Hepatocyte (in vitro differentiated cells): Measurements from ENCODE around the gene TSEN2. TPM values are rescaled to one million over a fixed set of nuclear protein-coding genes. Genes with fewer than 3 reads are reported as not detected.
A peak's percentile ranks its signal among the peaks of the same experiment; 100 is the strongest.

ENCODE experiments used
- DNase-seq: peaks from one replicate; pipeline ENCODE4 v3.0.0-alpha.2; 2016; ENCODE audit warnings: low spot score
- H2AFZ ChIP-seq: fragments of 200-600 bp; sonication (generic); 2 replicates; pipeline ENCODE4 v1.6.0; 2016; ENCODE audit warnings: antibody characterized with exemption, mild to moderate bottlenecking
- H3K27ac ChIP-seq: fragments of 200-600 bp; sonication (generic); 2 replicates; pipeline ENCODE4 v1.5.1; 2016; ENCODE audit warnings: mild to moderate bottlenecking
- H3K27me3 ChIP-seq: fragments of 200-600 bp; sonication (generic); 2 replicates; pipeline ENCODE4 v1.6.1; 2016
- H3K36me3 ChIP-seq: fragments of 200-600 bp; sonication (generic); replicated peaks from 2 replicates; pipeline ENCODE4 v1.5.1; 2016; ENCODE audit warnings: low read depth; ENCODE audit not compliant: insufficient read depth
- H3K4me1 ChIP-seq: fragments of 200-600 bp; sonication (generic); 2 replicates; pipeline ENCODE4 v1.5.1; 2016; ENCODE audit warnings: mild to moderate bottlenecking, moderate library complexity; ENCODE audit not compliant: insufficient read depth
- H3K4me2 ChIP-seq: fragments of 200-600 bp; sonication (generic); 2 replicates; pipeline ENCODE4 v1.6.0; 2016
- H3K4me3 ChIP-seq: fragments of 200-600 bp; sonication (generic); 2 replicates; pipeline ENCODE4 v1.5.1; 2016; ENCODE audit warnings: mild to moderate bottlenecking
- H3K79me2 ChIP-seq: fragments of 200-600 bp; sonication (generic); 2 replicates; pipeline ENCODE4 v1.6.0; 2017; ENCODE audit warnings: mild to moderate bottlenecking
- H3K9me2 ChIP-seq: fragments of 200-600 bp; sonication (generic); replicated peaks from 2 replicates; pipeline ENCODE4 v1.6.0; 2017; ENCODE audit warnings: mild to moderate bottlenecking; ENCODE audit not compliant: insufficient read depth
- H3K9me3 ChIP-seq: fragments of 200-600 bp; sonication (generic); 2 replicates; pipeline ENCODE4 v1.5.1; 2016; ENCODE audit warnings: low read depth, mild to moderate bottlenecking
- H4K20me1 ChIP-seq: fragments of 200-600 bp; sonication (generic); 2 replicates; pipeline ENCODE4 v1.6.0; 2016; ENCODE audit warnings: mild to moderate bottlenecking; ENCODE audit not compliant: insufficient read depth, poor library complexity, severe bottlenecking
- CTCF ChIP-seq: fragments of 200-600 bp; sonication (generic); IDR thresholded peaks from 2 replicates; pipeline ENCODE4 v1.5.1; 2016; ENCODE audit warnings: antibody characterized with exemption, mild to moderate bottlenecking; ENCODE audit not compliant: poor library complexity
- EZH2 ChIP-seq: fragments of 200-600 bp; sonication (generic); IDR thresholded peaks from 2 replicates; pipeline ENCODE4 v1.6.1; 2016; ENCODE audit warnings: antibody characterized with exemption, mild to moderate bottlenecking, borderline replicate concordance
- EZH2phosphoT487 ChIP-seq: fragments of 200-600 bp; sonication (generic); IDR thresholded peaks from one replicate; pipeline ENCODE4 v1.6.1; 2018; ENCODE audit warnings: antibody characterized with exemption, mild to moderate bottlenecking, low read depth, moderate library complexity; ENCODE audit not compliant: unreplicated experiment, severe bottlenecking
- WGBS: methylation state at CpG from one replicate; pipeline ENCODE4 v1.1.6; 2016; ENCODE audit warnings: low lambda C conversion rate; ENCODE audit errors: missing lambda C conversion rate; 5-methylcytosine and 5-hydroxymethylcytosine counted together
- polyA plus RNA-seq: library from polyadenylated mRNA; unstranded; fragments of >200 nt; fragmentation: Nextera tagmentation; extraction: Ambion mirVana; gene quantifications from 2 replicates; pipeline ENCODE4 v1.2.1, GENCODE V29; 2016
- total RNA-seq: library from RNA; depleted of rRNA; stranded (reverse); fragments of >200 nt; gene quantifications from 2 replicates; pipeline ENCODE4 v1.2.3, GENCODE V29; 2014

The TSEN2 gene
- total and polyA plus RNA-seq, 2 experiments from 2014 or later: 9.6 to 17.8 TPM

- DNase-seq: peak; percentile 55
- no peaks in the 10 kb centered on the region for H3K36me3 ChIP-seq
- no peaks in the 10 kb centered on the region for H3K79me2 ChIP-seq
- peaks cover 5% of the 10 kb centered on the region for H3K4me1 ChIP-seq
- WGBS: 39% methylated on average over 9 of the region's 9 CpGs
- TF ChIP-seq EZH2phosphoT487 (no peak), EZH2 (no peak)
- no peaks in the 10 kb centered on the region for H3K9me2 ChIP-seq
- H2AFZ ChIP-seq: no peak overlapping the region
- no peak overlapping the region for H3K4me2 ChIP-seq
- no peaks in the 10 kb centered on the region for H4K20me1 ChIP-seq
- H3K9me3 ChIP-seq: no peaks in the 10 kb centered on the region
- peak overlapping the region; percentile 86 for H3K27ac ChIP-seq
- no peak overlapping the region for H3K4me3 ChIP-seq
- no peaks in the 10 kb centered on the region for H3K27me3 ChIP-seq
Measured at GRCh38 chr3:12462159-12462947, 21.9 kb upstream of the TSEN2 start.

DNA sequence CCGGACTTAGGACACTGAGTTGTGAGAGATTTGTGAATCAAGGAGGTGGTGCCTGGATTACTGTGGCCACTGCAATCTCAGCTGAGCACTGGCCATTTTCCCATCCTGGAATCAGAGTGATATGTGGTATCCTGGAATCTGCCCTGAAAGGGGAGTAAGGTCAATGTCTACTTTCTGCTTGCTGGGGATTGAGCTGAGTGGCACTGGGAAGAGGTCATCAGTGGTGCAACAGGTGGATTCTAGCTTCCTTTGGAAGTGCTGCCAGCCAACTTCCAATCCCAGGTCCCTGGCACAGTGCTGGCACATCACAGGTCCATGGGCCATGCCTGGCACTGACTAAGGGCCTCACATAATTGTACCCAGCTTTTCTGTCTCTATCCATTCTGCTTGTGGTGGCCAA lies 20.6 kb upstream of the TSEN2 start:
- H2AFZ ChIP-seq: no peak overlapping the region
- H4K20me1 ChIP-seq: no peaks in the 10 kb centered on the region

GRCh38 chr3:12464181-12464580 lies 20.1 kb upstream of the TSEN2 start:
- DNase-seq: no peak
- Histone ChIP-seq H3K9me2 (no peaks in the 10 kb centered on the region), H4K20me1 (no peaks in the 10 kb centered on the region), H3K27ac (no peak overlapping the region), H3K4me1 (peaks cover 5% of the 10 kb centered on the region), H3K27me3 (no peaks in the 10 kb centered on the region), H3K79me2 (no peaks in the 10 kb centered on the region), H3K4me2 (no peak overlapping the region), H2AFZ (no peak overlapping the region), H3K4me3 (no peak overlapping the region), H3K9me3 (no peaks in the 10 kb centered on the region), H3K36me3 (no peaks in the 10 kb centered on the region)
- TF ChIP-seq EZH2phosphoT487 (no peak), CTCF (no peak), EZH2 (no peak)

More for the DNA sequence above, 20.6 kb upstream of the TSEN2 start:
- no peak for DNase-seq
- TF ChIP-seq EZH2phosphoT487 (no peak), EZH2 (no peak), CTCF (no peak)
- Histone ChIP-seq H3K27ac (no peak overlapping the region), H3K36me3 (no peaks in the 10 kb centered on the region), H3K27me3 (no peaks in the 10 kb centered on the region), H3K9me3 (no peaks in the 10 kb centered on the region), H3K4me1 (peaks cover 5% of the 10 kb centered on the region), H3K79me2 (no peaks in the 10 kb centered on the region), H3K4me3 (no peak overlapping the region), H3K4me2 (no peak overlapping the region), H3K9me2 (no peaks in the 10 kb centered on the region)
- WGBS: 95% methylated on average over 1 of the region's 1 CpG

- no peaks in the 10 kb centered on the region for H3K27me3 ChIP-seq
- no peaks in the 10 kb centered on the region for H3K79me2 ChIP-seq
- 90% methylated on average over 18 of the region's 18 CpGs for WGBS
- H3K4me3 ChIP-seq: no peak overlapping the region
- no peaks in the 10 kb centered on the region for H3K36me3 ChIP-seq
- H2AFZ ChIP-seq: no peak overlapping the region
- H3K4me1 ChIP-seq: no peaks in the 10 kb centered on the region
- no peak overlapping the region for H3K4me2 ChIP-seq
- DNase-seq: no peak
- no peaks in the 10 kb centered on the region for H3K9me3 ChIP-seq
- no peaks in the 10 kb centered on the region for H3K9me2 ChIP-seq
- no peaks in the 10 kb centered on the region for H4K20me1 ChIP-seq
- H3K27ac ChIP-seq: no peak overlapping the region
- TF ChIP-seq EZH2 (no peak), CTCF (no peak)
Measured at GRCh38 chr3:12465151-12465835, 19.0 kb upstream of the TSEN2 start.
